Measurements from ENCODE around the gene SLC13A3. TPM values are rescaled to one million over a fixed set of nuclear protein-coding genes. Genes with fewer than 3 reads are reported as not detected.
"Not testable (repeated sequence)": the region's sequence is repeated elsewhere in the genome, so short reads cannot be mapped to it uniquely, and the experiment has no call there.

SLC13A3 gene
- total and polyA plus RNA-seq, 4 donors = 1.5 to 10.7 (median 8.3) TPM

GRCh38 chr20:46676649-46677316 is 25.5 kb upstream of the SLC13A3 start:
- not testable (repeated sequence) for DNase-seq (ENCODE audit: low spot score); H3K27me3 ChIP-seq (ENCODE audit: control insufficient read depth in 4 of 4, insufficient read depth in 4 of 4, low read length in 3 of 4); H3K9me3 ChIP-seq (ENCODE audit: control insufficient read depth in 4 of 4, low read length in 3 of 4); H3K9ac ChIP-seq (ENCODE audit: low read depth in 1 of 2, low read length in 2 of 2); H3K4me3 ChIP-seq (ENCODE audit: low read depth in 1 of 3, low read length in 3 of 3); H3K27ac ChIP-seq (ENCODE audit: low read depth in 1 of 2, low read length in 2 of 2); H3K36me3 ChIP-seq (ENCODE audit: control insufficient read depth in 4 of 4, insufficient read depth in 3 of 4, low read depth in 1 of 4, low read length in 3 of 4)
- peaks cover 2 to 19% (median 8%) of the 10 kb centered on the region in 4 donors for H3K4me1 ChIP-seq (ENCODE audit: control insufficient read depth in 4 of 4, insufficient read depth in 4 of 4, low read length in 3 of 4)
- WGBS = 79% methylated on average over 13 of the region's 14 CpGs
- TF ChIP-seq YY1 (IDR thresholded peaks at IDR 0.05) (peak; percentile 23), RXRA (IDR thresholded peaks at IDR 0.05) (peak; percentile 30 to 51), HNF4A (conservative IDR thresholded peaks at IDR 0.05) (peak; percentile 26 to 40)

DNA sequence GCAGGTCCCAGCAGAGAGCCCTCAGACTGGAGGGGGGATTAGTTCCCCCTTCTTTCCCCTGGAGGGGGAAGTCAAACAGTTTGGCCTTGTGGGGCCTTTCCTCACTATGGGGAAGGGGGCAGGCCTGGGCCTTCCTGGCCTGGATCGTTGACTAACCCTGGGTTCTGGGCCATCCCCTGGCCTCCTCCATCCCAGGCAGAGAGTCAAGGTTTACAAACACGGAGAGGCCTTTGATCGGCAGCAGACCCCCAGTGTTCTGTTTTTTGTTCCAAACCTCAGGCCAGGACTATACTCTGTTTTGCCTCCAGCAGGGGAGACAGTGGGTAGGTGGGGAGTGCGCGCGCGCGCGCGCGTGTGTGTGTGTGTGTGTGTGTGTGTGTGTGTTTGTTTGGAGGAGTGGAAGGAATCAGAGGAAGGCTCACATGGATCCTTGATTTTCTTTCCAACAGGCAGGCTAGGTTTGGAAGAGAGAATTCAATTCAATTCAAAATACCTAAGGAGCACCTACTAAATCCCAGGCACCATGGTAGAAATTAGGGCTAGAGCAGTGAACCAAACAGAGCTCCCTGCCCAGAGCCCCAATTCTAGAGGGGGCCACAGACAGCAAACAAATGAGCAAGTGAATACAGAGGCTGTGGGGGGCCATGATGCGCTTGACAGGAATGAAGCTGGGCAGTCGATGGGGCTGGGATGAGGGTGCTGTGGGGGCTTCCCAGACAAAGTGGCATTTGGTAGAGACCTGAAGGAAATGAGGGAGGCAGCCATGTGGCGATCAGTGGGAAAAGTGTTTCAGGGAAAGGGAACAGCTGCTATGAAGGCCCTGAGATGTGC is 23.2 kb upstream of the SLC13A3 start:
- Histone ChIP-seq H3K27ac (ENCODE audit: low read depth in 1 of 2, low read length in 2 of 2) (no peak overlapping the region), H3K27me3 (ENCODE audit: control insufficient read depth in 4 of 4, insufficient read depth in 4 of 4, low read length in 3 of 4) (no peaks in the 10 kb centered on the region), H3K9ac (ENCODE audit: low read depth in 1 of 2, low read length in 2 of 2) (no peak overlapping the region), H3K36me3 (ENCODE audit: control insufficient read depth in 4 of 4, insufficient read depth in 3 of 4, low read depth in 1 of 4, low read length in 3 of 4) (no peaks in the 10 kb centered on the region), H3K9me3 (ENCODE audit: control insufficient read depth in 4 of 4, low read length in 3 of 4) (no peaks in the 10 kb centered on the region), H3K4me3 (ENCODE audit: low read depth in 1 of 3, low read length in 3 of 3) (no peak overlapping the region), H3K4me1 (ENCODE audit: control insufficient read depth in 4 of 4, insufficient read depth in 4 of 4, low read length in 3 of 4) (peaks cover 0 to 31% (median 14%) of the 10 kb centered on the region in 4 donors)
- no peak for TF ChIP-seq GABPA (IDR thresholded peaks at IDR 0.05 in 1 of 2, conservative IDR thresholded peaks at IDR 0.05 in 1 of 2)
- TF ChIP-seq TAF1 (conservative IDR thresholded peaks at IDR 0.05) = no peak
- TF ChIP-seq, protein P1, sequence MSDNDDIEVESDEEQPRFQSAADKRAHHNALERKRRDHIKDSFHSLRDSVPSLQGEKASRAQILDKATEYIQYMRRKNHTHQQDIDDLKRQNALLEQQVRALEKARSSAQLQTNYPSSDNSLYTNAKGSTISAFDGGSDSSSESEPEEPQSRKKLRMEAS (IDR thresholded peaks at IDR 0.05) = no peak
- DNase-seq (ENCODE audit: low spot score) = no peak
- 78% methylated on average over 14 of the region's 14 CpGs for WGBS

DNA sequence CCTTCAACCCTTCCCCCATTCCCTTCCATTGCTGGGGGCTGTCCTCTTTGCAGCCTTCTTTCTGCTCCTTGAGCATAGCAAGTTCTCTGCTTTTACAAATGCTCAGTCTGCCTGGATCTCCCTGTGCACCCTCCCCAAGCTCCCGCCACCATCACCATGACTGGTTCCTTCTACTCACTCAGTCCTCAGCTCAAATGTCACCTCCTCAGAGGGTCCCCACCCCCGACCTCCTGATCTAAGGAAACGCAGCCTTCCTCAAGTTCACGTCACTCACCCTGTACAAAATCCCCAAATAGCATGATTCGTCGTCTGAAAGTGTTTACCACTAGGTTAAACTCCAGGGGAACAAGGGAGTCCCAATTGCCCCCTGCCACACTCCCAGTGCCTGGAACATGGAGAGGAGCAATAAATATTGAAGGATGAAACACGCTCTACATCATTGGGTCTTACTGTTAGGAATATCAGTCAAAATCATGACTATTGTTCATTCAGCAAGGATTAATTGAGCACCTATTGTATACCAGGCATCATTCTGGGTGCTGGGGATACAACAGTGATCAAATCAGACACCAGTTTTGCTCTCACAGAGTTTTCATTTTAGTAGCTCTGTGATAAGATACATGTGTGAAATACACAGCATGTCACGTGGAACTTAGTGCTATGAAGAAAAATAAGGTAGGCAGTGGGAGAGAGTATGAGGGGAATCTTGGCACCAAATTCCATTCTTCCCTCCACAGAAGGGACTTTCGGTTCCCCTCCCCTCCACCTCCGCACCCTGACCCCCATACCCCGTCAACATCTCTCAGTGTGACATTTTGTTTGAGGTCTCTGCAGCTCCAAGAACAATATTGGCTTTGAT is 22.4 kb upstream of the SLC13A3 start:
- H3K4me1 ChIP-seq (ENCODE audit: control insufficient read depth in 4 of 4, insufficient read depth in 4 of 4, low read length in 3 of 4) = peaks cover 0 to 31% (median 14%) of the 10 kb centered on the region in 4 donors
- DNase-seq (ENCODE audit: low spot score) = no peak
- H3K4me3 ChIP-seq (ENCODE audit: low read depth in 1 of 3, low read length in 3 of 3) = no peak overlapping the region
- H3K36me3 ChIP-seq (ENCODE audit: control insufficient read depth in 4 of 4, insufficient read depth in 3 of 4, low read depth in 1 of 4, low read length in 3 of 4) = no peaks in the 10 kb centered on the region
- no peaks in the 10 kb centered on the region for H3K9me3 ChIP-seq (ENCODE audit: control insufficient read depth in 4 of 4, low read length in 3 of 4)
- H3K9ac ChIP-seq (ENCODE audit: low read depth in 1 of 2, low read length in 2 of 2) = no peak overlapping the region
- WGBS = 82% methylated on average over 11 of the region's 11 CpGs
- H3K27ac ChIP-seq (ENCODE audit: low read depth in 1 of 2, low read length in 2 of 2) = no peak overlapping the region
- TF ChIP-seq, protein P2, sequence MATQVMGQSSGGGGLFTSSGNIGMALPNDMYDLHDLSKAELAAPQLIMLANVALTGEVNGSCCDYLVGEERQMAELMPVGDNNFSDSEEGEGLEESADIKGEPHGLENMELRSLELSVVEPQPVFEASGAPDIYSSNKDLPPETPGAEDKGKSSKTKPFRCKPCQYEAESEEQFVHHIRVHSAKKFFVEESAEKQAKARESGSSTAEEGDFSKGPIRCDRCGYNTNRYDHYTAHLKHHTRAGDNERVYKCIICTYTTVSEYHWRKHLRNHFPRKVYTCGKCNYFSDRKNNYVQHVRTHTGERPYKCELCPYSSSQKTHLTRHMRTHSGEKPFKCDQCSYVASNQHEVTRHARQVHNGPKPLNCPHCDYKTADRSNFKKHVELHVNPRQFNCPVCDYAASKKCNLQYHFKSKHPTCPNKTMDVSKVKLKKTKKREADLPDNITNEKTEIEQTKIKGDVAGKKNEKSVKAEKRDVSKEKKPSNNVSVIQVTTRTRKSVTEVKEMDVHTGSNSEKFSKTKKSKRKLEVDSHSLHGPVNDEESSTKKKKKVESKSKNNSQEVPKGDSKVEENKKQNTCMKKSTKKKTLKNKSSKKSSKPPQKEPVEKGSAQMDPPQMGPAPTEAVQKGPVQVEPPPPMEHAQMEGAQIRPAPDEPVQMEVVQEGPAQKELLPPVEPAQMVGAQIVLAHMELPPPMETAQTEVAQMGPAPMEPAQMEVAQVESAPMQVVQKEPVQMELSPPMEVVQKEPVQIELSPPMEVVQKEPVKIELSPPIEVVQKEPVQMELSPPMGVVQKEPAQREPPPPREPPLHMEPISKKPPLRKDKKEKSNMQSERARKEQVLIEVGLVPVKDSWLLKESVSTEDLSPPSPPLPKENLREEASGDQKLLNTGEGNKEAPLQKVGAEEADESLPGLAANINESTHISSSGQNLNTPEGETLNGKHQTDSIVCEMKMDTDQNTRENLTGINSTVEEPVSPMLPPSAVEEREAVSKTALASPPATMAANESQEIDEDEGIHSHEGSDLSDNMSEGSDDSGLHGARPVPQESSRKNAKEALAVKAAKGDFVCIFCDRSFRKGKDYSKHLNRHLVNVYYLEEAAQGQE (IDR thresholded peaks at IDR 0.05) = no peak
- TF ChIP-seq RXRA (IDR thresholded peaks at IDR 0.05) = no peak
- no peak for TF ChIP-seq GABPA (IDR thresholded peaks at IDR 0.05 in 1 of 2, conservative IDR thresholded peaks at IDR 0.05 in 1 of 2)
- no peak for TF ChIP-seq JUND (IDR thresholded peaks at IDR 0.05)
- TF ChIP-seq FOXA1 (IDR thresholded peaks at IDR 0.05) = no peak
- no peak for TF ChIP-seq CTCF (IDR thresholded peaks at IDR 0.05; ENCODE audit: low read depth, low read length, missing input control)
- TF ChIP-seq FOXA2 (IDR thresholded peaks at IDR 0.05) = no peak
- no peak for TF ChIP-seq SP1 (IDR thresholded peaks at IDR 0.05)
- H3K27me3 ChIP-seq (ENCODE audit: control insufficient read depth in 4 of 4, insufficient read depth in 4 of 4, low read length in 3 of 4) = no peaks in the 10 kb centered on the region

Measured in liver (tissue), 9 donors.